ENCODE data around the gene NCKAP1.
"Not testable (repeated sequence)": the region's sequence is repeated elsewhere in the genome, so short reads cannot be mapped to it uniquely, and the experiment has no call there.

NCKAP1 gene, protein sequence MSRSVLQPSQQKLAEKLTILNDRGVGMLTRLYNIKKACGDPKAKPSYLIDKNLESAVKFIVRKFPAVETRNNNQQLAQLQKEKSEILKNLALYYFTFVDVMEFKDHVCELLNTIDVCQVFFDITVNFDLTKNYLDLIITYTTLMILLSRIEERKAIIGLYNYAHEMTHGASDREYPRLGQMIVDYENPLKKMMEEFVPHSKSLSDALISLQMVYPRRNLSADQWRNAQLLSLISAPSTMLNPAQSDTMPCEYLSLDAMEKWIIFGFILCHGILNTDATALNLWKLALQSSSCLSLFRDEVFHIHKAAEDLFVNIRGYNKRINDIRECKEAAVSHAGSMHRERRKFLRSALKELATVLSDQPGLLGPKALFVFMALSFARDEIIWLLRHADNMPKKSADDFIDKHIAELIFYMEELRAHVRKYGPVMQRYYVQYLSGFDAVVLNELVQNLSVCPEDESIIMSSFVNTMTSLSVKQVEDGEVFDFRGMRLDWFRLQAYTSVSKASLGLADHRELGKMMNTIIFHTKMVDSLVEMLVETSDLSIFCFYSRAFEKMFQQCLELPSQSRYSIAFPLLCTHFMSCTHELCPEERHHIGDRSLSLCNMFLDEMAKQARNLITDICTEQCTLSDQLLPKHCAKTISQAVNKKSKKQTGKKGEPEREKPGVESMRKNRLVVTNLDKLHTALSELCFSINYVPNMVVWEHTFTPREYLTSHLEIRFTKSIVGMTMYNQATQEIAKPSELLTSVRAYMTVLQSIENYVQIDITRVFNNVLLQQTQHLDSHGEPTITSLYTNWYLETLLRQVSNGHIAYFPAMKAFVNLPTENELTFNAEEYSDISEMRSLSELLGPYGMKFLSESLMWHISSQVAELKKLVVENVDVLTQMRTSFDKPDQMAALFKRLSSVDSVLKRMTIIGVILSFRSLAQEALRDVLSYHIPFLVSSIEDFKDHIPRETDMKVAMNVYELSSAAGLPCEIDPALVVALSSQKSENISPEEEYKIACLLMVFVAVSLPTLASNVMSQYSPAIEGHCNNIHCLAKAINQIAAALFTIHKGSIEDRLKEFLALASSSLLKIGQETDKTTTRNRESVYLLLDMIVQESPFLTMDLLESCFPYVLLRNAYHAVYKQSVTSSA

DNA sequence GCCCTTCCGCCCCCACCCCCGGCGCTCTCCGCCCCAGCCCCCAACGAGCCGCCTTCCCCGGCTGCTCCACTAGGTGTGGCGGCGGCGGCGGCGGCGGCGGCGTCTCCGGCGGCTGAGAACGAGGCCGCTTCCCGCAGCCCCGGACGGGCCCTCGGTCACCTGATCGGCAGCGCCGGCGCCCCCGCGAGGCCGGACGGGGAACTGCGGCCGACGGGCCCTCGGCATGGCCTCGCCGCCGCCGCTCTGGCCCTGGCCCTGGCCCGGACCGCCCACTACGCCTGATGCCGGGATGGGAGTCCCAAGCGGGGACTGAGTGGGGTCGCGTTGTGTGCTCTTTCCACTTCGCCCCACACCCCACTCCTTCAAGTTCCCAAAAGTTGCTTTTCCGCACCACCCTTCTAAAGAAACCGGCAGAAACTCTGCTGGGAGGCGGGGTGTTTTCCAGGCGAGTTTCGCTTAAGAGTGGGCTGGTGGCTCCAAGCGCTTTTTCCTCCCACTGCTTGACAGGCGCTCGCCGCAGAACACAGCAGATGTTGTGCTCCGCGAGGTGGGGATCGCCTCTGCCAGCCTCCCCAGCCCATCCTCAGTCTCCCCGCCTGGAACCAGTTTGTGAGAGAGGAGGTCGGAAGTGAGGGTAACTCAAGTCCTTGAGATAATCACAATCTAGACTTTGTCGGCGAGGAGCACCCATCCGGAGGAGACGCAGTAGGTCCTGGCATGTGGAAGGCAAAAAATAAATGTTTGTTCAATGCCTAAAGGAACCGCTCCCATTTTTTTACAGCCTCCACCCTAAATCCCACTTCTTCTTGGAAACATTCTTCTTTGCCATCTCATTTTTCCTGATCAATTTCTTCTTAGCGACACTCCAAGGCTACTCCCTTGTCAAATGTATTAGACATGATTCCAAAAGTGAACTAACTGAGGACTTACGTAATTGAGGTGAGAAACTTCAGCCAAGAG is at the start of gene NCKAP1:
NCKAP1 (minus strand) TSS at position 117 of the 960 bp plus-strand sequence. CDS start 358 bp downstream, outside the sequence.
- DNase-seq, result peak; percentile 95

DNA sequence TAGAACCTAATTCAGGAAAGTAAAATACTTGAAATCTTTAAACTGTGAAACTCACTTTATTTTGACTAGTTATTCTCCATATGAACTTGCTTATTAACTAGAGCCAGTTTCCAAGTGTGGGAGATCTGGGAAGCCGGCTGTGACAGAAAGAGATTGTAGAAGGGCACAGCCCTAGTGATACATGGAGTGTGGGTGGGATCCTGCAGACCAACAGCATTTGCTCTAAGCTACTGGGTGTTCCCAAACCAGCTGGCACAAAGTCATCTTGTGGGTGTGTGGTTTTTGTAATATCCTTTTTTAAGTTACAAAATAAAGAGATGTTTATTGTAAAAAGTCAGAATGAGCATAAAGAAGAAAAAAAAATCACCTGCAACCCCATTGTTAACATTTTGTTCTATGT is 43.7 kb upstream of the NCKAP1 start:
- DNase-seq, result no peak

DNA sequence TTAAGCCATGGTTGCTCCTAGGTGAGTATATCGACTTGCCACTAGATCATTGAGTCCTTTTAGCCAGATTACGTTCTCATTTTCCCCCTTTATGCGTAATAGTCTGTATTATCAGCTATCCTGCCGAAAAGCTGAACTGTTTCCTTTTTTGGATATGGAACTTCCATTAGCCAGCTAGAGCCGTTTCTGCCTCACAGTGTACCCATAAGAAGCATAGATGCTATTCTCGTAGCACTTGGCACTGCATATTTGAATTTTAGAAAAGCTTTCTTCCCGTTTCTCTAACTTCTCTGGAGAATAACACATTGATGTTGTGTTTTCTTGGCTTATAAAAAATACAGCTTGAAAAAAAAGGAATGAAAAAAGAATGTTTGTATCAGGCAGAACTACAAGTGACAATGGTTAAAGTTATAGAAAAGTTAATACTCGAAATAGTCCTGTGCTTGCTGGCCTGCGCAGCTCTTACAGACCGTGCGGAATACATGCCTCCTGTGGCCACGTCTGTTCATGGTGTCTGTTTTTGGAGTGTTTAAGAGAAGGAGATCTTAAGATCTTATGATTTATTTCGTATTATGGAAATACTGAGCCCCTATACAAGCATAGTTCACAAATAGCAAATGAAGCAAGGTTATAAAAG is 41.0 kb upstream of the NCKAP1 start:
- no peak for DNase-seq

DNA sequence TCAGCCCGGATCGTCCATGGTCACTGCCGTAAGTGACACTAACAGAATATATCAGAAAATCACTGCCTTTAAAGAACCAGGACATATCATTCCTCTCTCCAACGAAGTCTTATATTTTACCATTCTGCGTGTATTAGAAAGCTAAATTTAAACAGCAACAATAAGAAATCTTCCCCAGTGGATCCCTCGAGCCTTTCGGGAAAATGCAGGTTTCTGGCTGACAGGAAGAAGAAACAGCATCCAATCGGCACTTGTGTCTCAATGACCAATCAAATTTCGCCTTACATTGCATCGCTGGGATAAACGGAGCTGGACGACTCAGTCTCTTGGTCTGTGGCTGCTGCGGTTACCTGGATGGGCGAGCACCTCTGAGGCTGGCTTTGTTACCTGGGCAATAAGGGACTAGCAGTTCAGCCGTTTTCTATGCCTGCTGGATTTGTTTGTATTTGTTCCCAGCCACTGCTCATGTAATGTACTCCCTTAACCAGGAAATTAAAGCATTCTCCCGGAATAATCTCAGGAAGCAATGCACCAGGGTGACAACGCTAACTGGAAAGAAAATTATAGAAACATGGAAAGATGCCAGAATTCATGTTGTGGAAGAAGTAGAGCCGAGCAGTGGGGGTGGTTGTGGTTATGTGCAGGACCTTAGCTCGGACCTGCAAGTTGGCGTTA is 40.3 kb upstream of the NCKAP1 start, which contains the start of gene DUSP19:
DUSP19 (plus strand) TSS at position 284 of the 675 bp plus-strand sequence; CDS start at position 471, 187 bp downstream.
- DNase-seq, result peak; percentile 97

DNA sequence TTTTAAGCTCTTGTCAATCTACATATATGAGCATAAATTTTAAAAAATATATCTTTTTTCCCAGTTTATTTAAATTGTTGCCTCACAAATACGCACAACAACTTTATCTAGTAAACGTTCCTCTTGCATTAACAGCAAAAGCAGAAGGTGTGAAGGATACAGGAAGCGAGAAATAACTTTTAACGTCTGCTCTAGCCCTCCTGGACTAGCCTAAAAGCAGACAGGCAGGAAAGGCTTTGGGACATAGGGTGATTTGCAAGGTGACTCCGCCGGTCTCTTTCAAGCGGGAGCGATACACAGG is 39.9 kb upstream of the NCKAP1 start:
- peak; percentile 75 for DNase-seq

DNA sequence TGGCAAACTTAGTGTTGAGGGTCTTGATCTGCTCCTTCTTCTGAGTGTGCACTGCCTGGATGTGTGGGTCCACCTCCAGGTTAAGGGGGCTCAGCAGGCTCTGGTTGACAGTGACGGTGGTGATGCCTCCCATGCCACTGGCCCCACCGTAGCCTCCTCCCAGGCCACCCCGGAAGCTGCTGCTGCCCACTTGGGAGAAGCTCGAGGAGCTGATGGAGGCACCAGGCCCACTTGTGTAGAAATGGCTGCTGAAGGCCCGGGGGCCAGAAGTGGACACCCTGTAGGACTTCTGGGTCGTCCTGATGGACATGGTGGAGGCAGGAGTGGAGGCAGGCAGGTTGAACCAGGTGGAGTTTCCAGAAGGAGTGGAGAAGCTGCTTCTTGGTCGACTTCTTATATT is 33.9 kb upstream of the NCKAP1 start:
- DNase-seq, result no peak

DNA sequence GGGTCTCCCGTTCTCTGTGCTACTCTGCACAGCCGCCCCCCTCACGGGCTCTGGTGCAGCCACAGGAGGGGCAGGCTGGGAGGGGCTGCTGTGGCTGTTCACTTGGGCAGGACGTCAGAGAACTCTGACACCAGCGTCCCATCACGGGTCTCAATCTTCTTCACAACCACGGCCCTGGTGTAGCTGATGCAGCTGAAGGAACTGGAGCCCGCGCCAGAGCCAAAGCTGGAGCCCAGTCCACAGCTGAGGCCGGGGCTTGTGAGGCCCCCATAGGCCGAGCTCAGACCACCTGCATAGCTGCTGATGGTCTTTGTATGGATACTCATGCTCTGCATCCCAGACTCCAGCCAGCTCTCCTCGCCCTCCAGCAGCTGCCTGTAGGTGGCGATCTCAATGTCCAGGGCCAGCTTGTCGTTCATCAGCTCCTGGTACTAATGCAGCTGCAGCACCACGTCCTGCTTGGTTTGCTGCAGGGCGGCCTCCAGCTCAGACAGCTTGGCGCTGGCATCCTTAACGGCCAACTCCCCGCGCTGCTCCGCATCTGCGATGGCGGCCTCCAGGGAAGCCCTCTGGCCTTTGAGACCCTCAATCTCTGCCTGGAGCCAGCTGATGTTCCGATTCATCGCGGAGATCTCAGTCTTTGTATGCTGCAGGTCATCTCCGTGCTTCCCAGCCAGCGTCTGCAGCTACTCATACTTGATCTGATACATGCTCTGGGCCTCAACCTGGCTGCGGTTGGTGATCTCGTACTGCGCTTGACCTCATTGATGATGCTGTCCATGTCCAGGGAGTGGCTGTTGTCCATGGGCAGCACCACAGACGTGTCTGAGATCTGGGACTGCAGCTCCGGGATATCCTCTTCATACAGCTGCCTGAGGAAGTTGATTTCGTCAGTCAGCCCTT is 32.9 kb upstream of the NCKAP1 start:
- peak; percentile 93 for DNase-seq

DNA sequence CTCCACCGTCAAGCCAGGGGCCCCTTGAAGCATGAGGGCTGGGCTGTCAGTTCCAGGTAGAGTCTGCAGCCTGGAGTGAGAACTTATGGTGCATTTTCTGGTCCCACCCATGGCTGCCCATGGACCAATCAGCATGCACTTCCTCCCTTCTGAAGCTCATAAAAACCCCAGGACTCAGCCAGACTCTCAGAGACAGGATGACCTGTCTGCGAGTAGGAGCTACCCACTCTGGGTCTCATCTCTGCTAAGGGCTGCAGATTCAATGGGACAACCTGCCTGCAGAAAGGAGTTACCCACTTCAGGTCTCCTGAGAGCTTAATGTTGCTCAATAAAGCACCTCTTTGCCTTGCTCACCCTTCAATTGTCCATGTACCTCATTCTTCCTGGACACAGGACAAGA is 30.9 kb upstream of the NCKAP1 start:
- no peak for DNase-seq

DNA sequence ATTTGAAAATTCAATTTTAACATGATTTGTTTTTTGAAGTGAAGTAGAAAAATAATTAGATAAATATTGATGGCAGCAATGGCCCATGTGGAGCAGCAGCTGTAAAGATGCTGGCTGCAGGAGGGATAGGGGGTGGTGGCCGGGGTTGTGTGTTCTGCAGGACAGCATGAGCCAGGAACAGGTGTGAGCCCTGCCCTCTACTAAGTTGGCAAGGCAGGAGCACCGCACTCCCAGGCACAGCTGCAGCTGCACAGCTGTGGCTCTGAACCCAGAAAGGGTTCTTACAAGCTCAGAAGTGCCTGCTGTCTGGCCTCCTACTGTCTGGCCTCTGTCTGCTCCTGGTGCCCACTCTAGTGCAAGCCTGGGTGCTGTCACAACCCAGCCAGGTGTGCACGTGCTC is 30.3 kb upstream of the NCKAP1 start:
- DNase-seq, result no peak

DNA sequence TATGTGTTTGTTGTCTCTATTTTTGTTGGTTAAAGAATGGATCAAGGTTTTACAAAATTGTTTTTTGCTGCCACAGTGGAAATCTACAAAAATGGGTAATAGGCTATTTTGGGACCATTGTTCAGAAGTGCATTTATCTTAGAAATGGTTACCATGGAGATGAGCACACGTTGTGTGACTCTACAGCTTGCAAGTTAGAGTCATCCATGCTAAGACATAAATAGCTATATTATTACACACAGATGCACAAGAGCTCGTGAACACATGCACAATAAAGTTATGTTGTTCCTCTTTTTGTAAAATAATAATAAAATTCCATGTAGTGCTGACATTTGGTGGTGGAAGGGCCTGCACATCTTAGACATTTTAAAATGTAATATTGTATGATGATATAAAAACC is 24.8 kb upstream of the NCKAP1 start:
- no peak for DNase-seq

DNA sequence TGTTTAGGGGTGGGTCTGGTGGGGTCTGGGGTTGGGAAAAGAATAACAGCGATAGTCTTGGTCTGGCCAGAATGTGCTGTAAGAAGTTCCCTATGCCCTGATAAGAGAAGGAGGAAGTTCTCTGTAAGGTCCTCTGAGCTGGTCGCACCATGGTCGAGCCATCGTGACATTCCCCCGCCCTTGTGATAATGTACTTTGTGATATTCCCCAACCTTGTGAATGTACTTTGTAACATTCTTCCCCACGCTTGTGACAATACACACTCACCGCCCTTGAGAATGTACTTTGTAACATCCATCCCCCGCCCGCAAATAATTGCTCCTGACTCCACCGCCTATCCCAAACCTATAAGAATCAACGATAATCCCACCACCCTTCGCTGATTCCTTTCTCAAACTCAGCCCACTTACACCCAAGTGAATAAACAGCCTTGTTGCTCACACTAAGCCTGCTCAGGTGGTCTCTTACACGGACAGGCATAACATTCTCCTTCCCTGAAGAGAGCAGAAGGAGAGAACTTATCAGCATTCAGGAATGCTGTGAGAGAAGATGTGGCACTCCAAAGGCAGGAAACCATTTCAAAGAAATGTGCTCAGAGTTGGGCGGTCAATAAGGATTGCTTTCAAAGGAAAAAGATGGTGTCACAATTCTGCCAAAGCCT is 22.4 kb upstream of the NCKAP1 start:
- DNase-seq, result no peak

DNA sequence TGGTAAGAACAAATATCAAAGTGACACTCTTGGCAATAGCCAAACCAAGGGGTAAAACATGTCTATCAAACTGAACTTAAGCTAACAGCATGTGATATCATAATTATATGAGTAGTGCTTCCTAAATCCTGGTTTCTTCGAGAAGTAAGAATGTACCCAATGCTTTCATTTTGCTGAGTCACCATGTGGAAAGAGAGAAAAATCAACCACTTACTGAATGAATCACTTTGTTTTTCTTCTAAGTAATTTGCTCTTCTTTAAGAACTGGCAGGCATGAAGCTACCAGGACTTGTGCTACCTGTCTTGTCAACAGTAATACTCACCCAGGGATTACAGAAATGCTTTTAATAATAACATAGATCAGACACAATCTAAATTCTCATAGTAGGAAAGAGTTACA is 21.3 kb upstream of the NCKAP1 start:
- DNase-seq, result no peak

DNA sequence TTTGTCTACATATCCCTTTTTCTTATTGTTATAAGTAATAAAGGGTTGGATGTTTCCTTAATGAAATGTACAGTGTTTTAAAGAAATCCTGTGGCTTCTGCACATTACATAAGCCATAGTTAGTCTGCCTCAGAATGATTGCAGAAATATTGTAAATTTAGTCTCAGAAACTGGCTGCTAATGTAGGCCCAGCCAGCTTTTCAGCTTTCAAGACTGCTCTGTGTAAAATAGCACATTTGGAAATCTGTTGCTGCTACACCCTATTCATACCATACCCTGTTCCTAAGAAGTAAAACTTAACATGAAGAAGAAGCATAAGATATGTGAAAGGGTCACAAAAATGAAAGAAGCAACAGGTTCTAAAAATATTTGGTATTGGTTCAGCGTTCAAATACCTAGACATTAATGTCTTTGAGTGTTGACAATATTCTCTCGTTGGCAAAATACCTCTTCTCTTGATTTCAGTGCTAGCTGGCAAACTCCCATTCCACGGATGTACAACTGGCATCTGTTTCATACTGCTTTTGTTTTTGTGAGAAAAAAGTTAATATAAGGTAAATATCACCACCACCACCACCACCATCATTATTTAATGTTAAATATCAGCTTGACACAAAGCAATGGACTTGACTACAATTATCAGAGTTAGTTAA is 19.2 kb upstream of the NCKAP1 start:
- no peak for DNase-seq

DNA sequence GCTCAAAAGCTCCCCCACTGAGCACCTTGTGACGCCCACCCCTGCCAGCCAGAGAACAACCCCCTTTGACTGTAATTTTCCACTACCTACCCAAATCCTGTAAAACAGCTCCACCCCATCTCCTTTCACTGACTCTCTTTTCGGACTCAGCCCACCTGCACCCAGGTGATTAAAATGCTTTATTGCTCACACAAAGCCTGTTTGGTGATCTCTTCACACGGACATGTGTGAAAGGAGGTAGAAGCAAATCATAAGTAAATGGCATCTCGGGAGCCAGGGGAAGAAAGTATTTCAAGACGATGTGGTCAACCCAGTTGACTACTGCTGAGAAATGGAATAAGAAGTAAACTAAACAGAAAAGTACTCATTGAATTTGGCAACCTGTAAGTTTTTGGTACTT is 11.2 kb upstream of the NCKAP1 start:
- no peak for DNase-seq

DNA sequence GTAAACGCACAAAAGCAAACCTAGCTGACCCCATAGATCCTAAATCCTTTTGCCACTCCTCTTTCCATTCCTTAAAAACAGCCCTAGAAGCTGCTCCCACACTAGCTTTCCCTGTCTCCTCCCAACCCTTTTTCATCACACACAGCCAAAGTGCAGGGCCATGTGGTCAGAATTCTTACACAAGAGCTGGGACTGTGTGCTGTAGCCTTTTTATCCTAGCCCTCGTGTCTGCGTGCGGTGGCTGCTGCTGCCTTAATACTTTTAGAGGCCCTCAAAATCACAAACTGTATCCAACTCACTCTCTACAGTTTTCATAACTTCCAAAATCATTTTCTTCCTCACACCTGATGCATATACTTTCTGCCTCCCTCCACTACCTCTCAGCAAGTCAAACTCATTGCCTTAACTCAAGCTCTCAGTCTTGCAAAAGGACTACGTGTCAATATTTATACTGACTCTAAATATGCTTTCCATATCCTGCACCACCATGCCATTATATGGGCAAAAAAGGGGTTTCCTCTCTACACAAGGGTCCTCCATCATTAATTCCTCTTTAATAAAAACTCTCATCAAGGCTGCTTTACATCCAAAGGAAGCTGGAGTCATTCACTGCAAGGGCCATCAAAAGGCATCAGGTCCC is 9.3 kb upstream of the NCKAP1 start:
- DNase-seq, result not testable (repeated sequence)

DNA sequence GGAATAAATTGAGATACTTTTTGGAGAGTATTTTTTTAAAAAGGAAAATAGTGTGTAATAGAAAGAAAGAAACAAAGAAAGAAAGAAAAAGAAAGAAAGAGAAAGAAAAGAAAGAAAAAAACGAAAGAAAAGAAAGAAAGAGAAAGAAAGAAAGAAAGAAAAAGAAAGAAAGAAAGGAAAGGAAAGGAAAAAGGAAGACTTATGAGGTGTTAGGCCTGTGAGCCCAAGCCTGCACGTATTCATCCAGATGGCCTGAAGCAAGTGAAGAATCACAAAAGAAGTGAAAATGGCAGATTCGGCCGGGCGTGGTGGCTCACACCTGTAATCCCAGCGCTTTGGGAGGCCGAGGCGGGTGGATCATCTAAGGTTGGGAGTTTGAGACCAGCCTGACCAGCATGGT is 5.3 kb upstream of the NCKAP1 start:
- DNase-seq, result not testable (repeated sequence)

DNA sequence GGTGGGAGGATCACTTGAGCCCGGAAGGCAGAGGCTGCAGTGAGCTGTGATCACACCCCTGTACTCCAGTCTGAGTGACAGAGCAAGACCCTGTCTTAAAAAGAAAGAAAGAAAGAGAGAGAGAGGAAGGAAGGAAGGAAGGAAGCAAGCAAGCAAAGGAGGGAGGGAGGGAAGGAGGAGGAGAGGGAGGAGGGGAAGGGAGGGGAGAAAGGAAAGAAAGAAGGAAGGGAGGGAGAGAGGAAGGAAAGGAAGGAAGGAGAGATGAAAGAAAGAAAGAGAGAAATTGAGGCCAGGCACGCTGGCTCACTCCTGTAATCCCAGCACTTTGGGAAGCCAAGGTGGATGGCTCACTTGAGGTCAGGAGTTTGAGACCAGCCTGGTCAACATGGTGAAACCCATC is 2.3 kb upstream of the NCKAP1 start:
- no peak for DNase-seq

DNA sequence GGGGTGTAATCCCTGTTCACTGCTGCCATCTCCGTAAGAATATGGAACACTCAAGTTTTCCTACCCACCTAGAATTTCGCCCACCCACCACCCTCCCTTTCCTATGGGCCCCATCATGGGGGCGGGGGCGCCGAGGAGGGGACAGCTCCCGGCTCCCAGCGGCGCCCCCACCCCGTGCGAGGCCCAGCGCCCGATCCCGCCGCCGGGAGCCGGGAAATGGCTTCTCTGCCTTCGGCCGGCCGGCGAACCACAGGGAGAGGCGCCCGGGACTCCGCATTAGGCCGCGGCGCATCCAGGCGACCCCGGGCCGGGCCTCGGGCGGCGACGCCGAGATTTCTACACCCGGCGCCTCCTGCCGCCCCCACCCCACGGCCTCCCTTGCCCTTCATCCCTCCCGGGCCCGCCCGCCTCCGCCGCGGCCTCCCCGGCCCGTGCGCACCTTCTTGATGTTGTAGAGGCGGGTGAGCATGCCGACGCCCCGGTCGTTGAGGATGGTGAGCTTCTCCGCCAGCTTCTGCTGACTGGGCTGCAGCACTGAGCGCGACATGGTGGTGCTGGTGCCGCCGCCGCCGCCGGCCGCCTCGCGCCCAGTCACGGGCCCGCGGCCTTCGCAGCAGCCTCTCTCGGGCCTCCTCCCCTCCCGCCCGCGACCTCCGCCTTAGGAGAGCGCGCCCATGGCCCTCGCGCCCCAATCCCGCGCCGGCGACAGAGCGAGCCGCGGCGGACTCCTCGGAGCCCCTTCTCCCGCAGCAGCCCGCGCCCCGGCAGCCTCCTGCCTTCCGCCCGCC is 510 bp downstream of the NCKAP1 start:
- DNase-seq, result no peak

All from islet precursor cell (in vitro differentiated cells).